Activated CD4-positive, alpha-beta T cell treated with anti-CD3 and anti-CD28 coated beads, Interleukin-2, amount 50 U/mL, for 48 hours (primary cell): ENCODE measurements around the gene ZDHHC20.
A peak's percentile ranks its signal among the peaks of the same experiment; 100 is the strongest.
"Not testable (repeated sequence)": the region's sequence is repeated elsewhere in the genome, so short reads cannot be mapped to it uniquely, and the experiment has no call there.

Source experiments
- DNase-seq, 2 experiments: peaks; one replicate each; pipeline ENCODE4 v3.0.0-alpha.2; 2020

The ZDHHC20 gene

DNA sequence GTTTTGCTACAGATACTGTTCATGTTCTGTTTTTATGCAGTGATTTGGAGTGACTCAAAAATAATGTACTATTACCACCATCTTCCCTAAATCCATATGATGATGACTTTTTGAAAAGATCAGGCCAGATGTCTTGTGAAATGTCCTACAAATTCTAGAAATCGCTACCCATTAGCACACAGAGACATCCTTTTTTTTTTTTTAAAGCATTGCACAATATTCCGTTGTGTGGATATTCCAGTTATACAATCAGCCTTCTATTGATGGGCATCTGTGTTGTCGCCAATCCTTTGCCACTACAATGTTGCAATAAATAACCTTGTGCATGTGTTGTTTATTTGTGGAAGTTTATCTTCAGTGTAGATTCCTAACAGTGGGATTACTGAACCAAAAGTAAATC lies 24.5 kb downstream of the ZDHHC20 start:
- DNase-seq = no peak

DNA sequence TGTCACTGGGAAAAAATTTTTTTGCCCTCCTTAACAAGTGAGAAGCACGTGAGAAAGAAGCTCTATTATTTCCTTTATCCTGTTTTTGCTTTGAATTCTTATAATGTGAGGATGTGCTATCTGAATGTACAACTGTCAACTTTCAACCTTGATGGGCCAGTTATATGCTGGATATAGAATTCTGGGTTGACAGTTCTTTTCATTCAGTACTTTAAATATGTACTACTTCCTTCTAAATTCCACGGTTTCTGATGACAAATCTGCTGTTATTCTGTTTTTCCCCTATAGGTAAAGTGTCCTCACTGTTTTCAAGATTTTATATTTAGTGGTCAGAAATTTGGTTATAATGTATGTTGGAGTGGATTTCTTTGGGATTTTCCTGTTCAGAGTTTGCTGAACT lies 29.9 kb downstream of the ZDHHC20 start:
- DNase-seq = no peak

DNA sequence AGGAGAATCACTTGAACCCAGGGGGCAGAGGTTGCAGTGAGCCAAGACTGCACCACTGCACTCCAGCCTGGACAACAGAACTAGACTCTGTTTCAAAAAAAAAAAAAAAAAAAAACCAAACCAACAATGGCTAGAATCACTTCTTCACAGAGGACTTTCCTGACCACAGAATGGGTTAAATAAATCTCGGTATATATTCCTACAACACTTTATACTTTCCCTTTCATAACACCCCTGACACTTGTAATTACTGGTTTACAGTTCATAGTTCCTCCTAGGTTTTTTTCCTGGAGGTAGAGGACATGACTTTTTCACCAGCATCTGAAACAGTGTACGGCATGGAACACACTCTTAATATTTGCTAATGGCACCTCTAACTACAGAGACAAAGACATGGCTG lies 31.4 kb downstream of the ZDHHC20 start:
- no peak for DNase-seq

- DNase-seq = no peak
These were observed 32.9 kb downstream of the ZDHHC20 start for GRCh38 chr13:21426238-21426637.

- no peak for DNase-seq
These were observed 38.4 kb downstream of the ZDHHC20 start for GRCh38 chr13:21420706-21421105.

DNA sequence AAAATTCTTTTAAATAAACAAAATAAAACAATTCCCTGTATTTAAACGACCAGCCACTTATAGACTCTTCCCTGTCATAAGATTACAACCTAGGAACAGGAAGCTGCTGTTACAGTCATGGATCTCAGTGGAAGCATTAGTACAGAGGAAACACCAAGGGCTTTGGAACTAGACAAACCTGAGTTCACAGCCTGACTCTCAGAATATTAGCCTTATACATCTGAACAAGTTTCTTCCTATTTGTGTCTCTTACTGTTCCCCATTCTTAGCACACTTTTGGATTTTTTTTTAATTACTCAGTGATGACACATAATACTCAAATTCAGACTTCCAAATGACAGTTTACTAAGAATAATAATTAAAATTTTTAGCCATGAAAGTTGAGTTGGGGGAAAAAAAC lies 46.1 kb downstream of the ZDHHC20 start:
- no peak for DNase-seq

DNA sequence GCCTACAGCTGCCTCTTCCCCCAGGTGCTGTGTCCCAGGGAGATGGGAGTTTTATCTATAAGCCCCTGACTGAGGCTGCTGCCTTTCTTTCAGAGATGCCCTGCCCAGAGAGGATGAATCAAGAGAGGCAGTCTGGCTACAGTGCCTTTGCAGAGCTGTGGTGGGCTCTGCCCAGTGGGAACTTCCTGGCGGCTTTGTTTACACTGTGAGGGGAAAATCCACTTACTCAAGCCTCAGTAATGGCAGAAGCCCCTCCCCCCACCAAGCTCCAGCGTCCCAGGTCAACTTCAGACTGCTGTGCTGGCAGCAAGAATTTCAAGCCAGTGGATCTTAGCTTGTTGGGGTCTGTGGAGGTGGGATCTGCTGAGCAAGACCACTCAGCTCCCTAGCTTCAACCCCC lies 48.6 kb downstream of the ZDHHC20 start:
- DNase-seq = not testable (repeated sequence)

DNA sequence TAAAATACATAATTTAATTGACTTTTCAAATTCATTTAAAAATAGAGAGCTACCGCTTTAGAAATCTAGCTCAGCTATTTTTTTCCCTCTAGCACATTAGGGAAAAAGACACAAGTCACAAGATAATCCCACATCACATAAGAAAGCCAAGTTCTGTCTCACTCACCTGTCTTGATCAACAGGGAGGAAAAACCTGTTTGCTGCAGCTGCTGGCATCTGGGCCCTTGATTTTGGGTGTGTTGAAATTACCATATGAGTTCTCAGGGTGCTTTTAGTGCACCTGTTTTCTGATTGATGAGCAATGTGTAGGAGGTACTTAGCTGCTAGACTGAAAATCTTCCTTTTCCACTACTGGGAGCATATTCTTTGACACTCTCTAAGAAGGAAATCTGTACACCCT lies 53.8 kb downstream of the ZDHHC20 start:
- DNase-seq = no peak

GRCh38 chr13:21402586-21403307 lies 56.4 kb downstream of the ZDHHC20 start:
- DNase-seq = peak in 1 of 2 experiments; percentile 17

GRCh38 chr13:21399741-21400140 lies 59.4 kb downstream of the ZDHHC20 start:
- no peak for DNase-seq

- peak; percentile 24 to 32 for DNase-seq
These were observed 63.1 kb downstream of the ZDHHC20 start for GRCh38 chr13:21395953-21396352.

GRCh38 chr13:21389124-21389523 lies 70.0 kb downstream of the ZDHHC20 start:
- no peak for DNase-seq

- DNase-seq = no peak
These were observed 73.4 kb downstream of the ZDHHC20 start for GRCh38 chr13:21385710-21386109.

GRCh38 chr13:21383090-21383489 lies 76.0 kb downstream of the ZDHHC20 start:
- DNase-seq = no peak

GRCh38 chr13:21376998-21377985 lies 81.8 kb downstream of the ZDHHC20 start:
- DNase-seq = not testable (repeated sequence)

DNA sequence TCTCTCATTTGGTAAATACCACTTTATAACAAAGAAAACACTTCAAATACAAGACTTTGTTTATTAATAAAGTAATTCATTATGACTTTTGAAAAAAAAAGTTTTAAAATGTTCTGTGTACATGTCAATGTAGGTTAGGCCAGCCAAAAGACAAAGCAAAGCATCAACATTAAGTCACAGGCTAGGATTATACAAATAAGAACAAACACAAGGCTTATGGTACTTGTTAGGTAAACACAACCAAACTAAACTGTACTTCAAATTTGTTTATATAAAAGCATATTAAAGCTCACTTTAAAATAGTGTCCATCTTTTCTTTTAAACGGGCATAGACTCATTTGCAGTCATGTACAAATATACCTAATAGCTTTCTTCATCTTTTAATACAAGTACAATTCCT lies 86.6 kb downstream of the ZDHHC20 start:
- no peak for DNase-seq

DNA sequence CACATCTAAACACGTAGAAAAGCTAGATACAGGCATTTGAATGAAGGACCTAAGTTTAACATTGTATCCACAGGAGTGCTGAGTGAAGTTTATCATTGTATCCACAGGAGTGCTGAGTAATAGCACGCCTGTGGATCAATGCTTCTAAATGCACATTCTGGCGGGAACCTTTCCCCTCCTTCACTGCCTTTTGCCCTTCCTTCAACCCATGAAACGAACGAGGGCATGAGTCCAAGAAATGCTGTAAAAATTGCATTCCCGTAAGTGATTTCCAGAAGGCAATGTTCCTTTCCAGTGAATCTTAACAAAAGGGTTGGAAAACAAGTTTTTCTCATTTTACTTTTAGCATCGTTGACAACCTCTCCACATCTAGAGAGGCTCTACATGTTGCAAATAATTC lies 88.1 kb downstream of the ZDHHC20 start:
- no peak for DNase-seq

- no peak for DNase-seq
These were observed 93.5 kb downstream of the ZDHHC20 start for GRCh38 chr13:21365574-21365973.

DNA sequence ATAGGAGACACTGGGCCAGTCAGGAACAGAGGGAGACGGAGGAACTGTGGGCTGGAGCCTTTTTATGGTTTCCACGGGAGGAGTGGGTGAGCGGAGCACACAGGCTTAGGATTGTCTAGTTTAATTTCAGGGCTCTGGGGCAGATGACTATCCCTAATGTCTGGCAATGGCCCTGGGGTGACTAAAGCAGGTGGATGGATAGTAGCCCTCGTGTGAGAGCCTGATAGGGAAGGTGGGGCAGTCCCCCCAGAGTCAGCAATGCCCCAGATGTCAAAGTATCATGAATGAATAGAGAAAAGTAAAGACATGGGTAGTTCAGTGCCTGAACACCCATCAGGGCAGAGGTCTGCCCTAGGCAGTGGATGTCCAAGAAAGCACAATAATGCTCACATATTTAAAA lies 94.2 kb downstream of the ZDHHC20 start:
- no peak for DNase-seq

DNA sequence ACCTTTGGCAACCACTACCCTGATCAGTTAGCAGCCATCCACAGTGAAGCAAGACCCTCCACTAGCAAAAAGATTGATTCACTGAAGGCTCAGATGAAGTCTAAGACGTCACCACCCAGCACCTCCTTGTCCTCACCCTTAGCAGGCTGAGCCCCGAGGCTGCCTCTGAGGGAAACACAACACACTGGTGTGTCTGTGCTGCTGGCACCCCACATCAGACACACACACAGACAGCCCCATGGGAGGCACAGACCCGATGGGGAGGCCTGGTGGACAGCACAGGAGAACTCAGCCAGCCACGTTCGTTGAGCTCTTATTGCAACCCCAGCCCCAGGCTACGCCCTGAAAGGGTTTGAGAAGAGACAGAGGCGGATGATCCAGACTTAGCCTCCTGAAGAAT lies 94.7 kb downstream of the ZDHHC20 start:
- DNase-seq = no peak

DNA sequence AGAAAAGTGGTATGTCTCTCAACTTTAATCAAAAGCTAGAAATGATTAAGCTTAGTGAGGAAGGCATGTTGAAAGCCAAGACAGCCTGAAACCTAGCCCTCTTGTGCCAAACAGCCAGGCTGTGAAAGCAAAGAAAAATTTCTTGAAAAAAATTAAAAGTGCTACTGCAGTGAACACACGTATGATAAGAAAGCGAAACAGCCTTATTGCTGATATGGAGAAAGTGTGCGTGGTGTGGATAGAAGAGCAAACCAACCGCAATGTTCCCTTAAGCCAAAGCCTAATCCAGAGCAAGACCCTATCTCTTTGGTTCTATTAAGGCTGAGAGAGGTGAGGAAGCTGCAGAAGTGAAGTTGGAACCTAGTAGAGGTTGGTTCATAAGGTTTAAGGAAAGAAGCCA lies 96.4 kb downstream of the ZDHHC20 start:
- DNase-seq = no peak

DNA sequence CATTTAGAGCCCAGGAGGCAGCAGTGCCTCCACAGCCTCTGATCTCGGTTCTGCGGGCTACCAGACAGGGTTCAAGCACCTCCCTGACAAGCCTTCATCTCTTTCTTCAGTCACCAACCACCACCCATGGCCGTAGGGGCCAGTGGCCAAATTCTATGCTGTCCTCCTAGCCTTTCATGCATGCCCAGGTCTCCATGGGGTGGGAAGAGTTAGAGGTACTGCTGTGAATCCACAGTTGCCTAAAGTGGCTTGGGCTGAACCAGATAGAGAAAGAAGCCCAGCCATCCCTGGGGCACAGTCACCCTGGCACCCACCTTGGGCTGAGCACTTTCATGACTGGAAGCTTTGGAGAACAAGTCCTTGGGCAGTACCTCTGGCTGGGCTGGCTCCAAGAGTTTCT lies 97.4 kb downstream of the ZDHHC20 start:
- no peak for DNase-seq

GRCh38 chr13:21361123-21361522 lies 98.0 kb downstream of the ZDHHC20 start:
- no peak for DNase-seq

DNA sequence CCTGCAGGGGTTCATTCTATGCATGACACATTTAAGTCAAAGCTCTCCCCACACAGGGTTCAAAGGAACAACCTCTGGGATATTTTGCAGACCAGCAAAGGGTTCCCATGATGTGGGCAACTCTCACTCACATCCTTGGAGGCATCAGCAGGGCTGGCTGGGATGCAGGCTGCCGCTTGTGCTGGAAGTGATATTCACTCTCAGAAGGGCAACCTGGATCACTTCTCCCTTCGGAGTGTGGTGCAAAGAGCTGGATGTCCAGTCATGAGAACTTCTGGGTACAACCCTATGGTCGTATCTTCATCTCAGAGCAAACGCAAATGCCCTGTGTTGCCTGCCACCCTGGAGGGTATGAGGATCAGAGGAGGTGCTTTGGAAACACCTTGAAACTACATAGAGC lies 98.6 kb downstream of the ZDHHC20 start:
- no peak for DNase-seq
